Measurements from ENCODE around the gene COX4I2. TPM values are rescaled to one million over a fixed set of nuclear protein-coding genes. Genes with fewer than 3 reads are reported as not detected.
A peak's percentile ranks its signal among the peaks of the same experiment; 100 is the strongest.

The COX4I2 gene
- total and polyA plus RNA-seq, 2 of the 4 experiments (the other 2 are of a cell fraction), result not detected

GRCh38 chr20:31602431-31602778, 35.3 kb upstream of the COX4I2 start:
- peak overlapping the region; percentile 81 for H3K4ac ChIP-seq (ENCODE audit: low read depth, low read length)
- dilution Hi-C loops (cut with HindIII; ENCODE audit: low sequenced_read_pairs, unreplicated experiment), result no loop called here
- ChIA-PET POLR2A (ENCODE audit: unreplicated experiment) (no interaction called here), CTCF (interaction anchor here (0.7 to 2.5 kb wide), 4 partner anchors 10 to 39 kb away, joined by 3 to 12 read pairs (median 6); no protein-coding TSS in a partner anchor)
- in situ Hi-C loops (cut with MboI; ENCODE audit: low sequenced_read_pairs), result no loop called here
- peak overlapping the region; percentile 62 for H2BK5ac ChIP-seq (ENCODE audit: low read depth, low read length, poor library complexity, severe bottlenecking)
- WGBS, 2 experiments (ENCODE audit: extremely low coverage in 2 of 2, insufficient read length in 1 of 2), result no CpG with 5 or more reads among the region's 4 CpGs
- no peak overlapping the region; the same call in 1 of the 2 replicates for H4K5ac ChIP-seq (ENCODE audit: low read depth, low read length)
- H2AFZ ChIP-seq (replicated peaks; ENCODE audit: low read length, poor library complexity), result no peak overlapping the region
- H4K20me1 ChIP-seq (ENCODE audit: insufficient read depth, low read length), result peaks cover 18% of the 10 kb centered on the region
- peaks cover 13% of the 10 kb centered on the region for H3K4me1 ChIP-seq (ENCODE audit: control insufficient read depth, insufficient read depth, low read length)
- H3K36me3 ChIP-seq (ENCODE audit: control insufficient read depth, insufficient read depth, low read length), result peaks cover 1% of the 10 kb centered on the region; the same call in 1 of the 2 replicates
- TF ChIP-seq CTCF (conservative IDR thresholded peaks at IDR 0.05; ENCODE audit: low read depth, low read length) (no peak), SMC3 (IDR thresholded peaks at IDR 0.05; ENCODE audit: low read depth, low read length) (no peak), MXI1 (IDR thresholded peaks at IDR 0.05; ENCODE audit: borderline replicate concordance, low read depth, low read length) (no peak), USF2 (IDR thresholded peaks at IDR 0.05; ENCODE audit: low read depth, low read length) (no peak), CEBPB (IDR thresholded peaks at IDR 0.05; ENCODE audit: low read depth, low read length) (no peak), RAD21 (IDR thresholded peaks at IDR 0.05; ENCODE audit: low read length) (no peak), CHD1 (IDR thresholded peaks at IDR 0.05; ENCODE audit: low read depth, low read length) (no peak), NFE2L2 (IDR thresholded peaks at IDR 0.05; ENCODE audit: low read depth, low read length) (no peak)
- peak overlapping the region; percentile 3; the same call in 1 of the 2 replicates for H3K9ac ChIP-seq (ENCODE audit: low read depth, low read length)
- peak overlapping the region; percentile 56 for H3K4me2 ChIP-seq (ENCODE audit: low read depth, low read length)
- H2BK20ac ChIP-seq (ENCODE audit: low read depth, low read length), result peak overlapping the region; percentile 90
- H3K18ac ChIP-seq (ENCODE audit: low read depth, low read length), result peak overlapping the region; percentile 14; the same call in 1 of the 2 replicates
- peak overlapping the region; percentile 3 for H2AK9ac ChIP-seq (replicated peaks; ENCODE audit: low read depth, low read length, poor library complexity)
- intact Hi-C loops (cut with micrococcal nuclease), result no loop called here
- H3K9me3 ChIP-seq (ENCODE audit: control insufficient read depth, insufficient read depth, low read length), result no peaks in the 10 kb centered on the region
- peak overlapping the region; percentile 48 for H2AK5ac ChIP-seq (ENCODE audit: low read depth, low read length)
- H3K4me3 ChIP-seq (ENCODE audit: insufficient read depth, low read depth, low read length), result peak overlapping the region; percentile 1; the same call in 1 of the 2 replicates
- H3K27ac ChIP-seq (ENCODE audit: insufficient read depth, low read length), result peak overlapping the region; percentile 46
- H3K79me1 ChIP-seq (ENCODE audit: low read depth in 1 of 2, low read length in 2 of 2), result peaks cover 0 to 11% of the 10 kb centered on the region in 2 experiments; a peak in 2 of 4 replicates
- H4K8ac ChIP-seq (ENCODE audit: low read depth in 2 of 2, low read length in 2 of 2), result peak overlapping the region; percentile 3 to 90; a peak in 3 of 4 replicates
- ATAC-seq (ENCODE audit: low read depth) (no peak), DNase-seq (no peak)
- H4K91ac ChIP-seq (ENCODE audit: insufficient read depth, low read depth, low read length), result peak overlapping the region; percentile 36
- peak overlapping the region; percentile 42 for H3K56ac ChIP-seq (ENCODE audit: extremely low read depth, insufficient read depth, low read length)
- peak overlapping the region; percentile 89 for H3K23ac ChIP-seq (ENCODE audit: low read depth, low read length)
- H3K14ac ChIP-seq (replicated peaks; ENCODE audit: low read depth, low read length), result 0 out of 2 replicates have a peak overlapping the region, but pooled peaks have one; percentile 20
- H3K27me3 ChIP-seq (ENCODE audit: control insufficient read depth, insufficient read depth, low read length), result no peaks in the 10 kb centered on the region
- no TSS peak for BruUV-seq (replicated peaks)
- H3K9me1 ChIP-seq (ENCODE audit: insufficient read depth, low read length), result no peaks in the 10 kb centered on the region
- H2BK120ac ChIP-seq (ENCODE audit: low read depth, low read length), result peak overlapping the region; percentile 90
- H2BK15ac ChIP-seq (ENCODE audit: low read depth, low read length), result peak overlapping the region; percentile 77; the same call in 1 of the 3 replicates
